Activated CD8-positive, alpha-beta T cell treated with anti-CD3 and anti-CD28 coated beads for 36 hours (primary cell): ENCODE data around the gene MEMO1. TPM values are rescaled to one million over a fixed set of nuclear protein-coding genes. Genes with fewer than 3 reads are reported as not detected.
A peak's percentile ranks its signal among the peaks of the same experiment; 100 is the strongest.

Experiments
- ATAC-seq: fragments of 200-7000 bp; cut with Tn5 transposase; one replicate; pipeline ENCODE4 v1.10.0; 2021; ENCODE audit warnings: mild to moderate bottlenecking, moderate library complexity
- CTCF ChIA-PET: fragments of 350-600 bp; sonication (Branson Sonifier 250); formaldehyde crosslinking; loops from one replicate; lab custom pipeline; 2021; ENCODE audit warnings: antibody characterized with exemption; lab: Charles Lee
- POLR2A ChIA-PET: fragments of 350-600 bp; sonication (Branson Sonifier 250); formaldehyde crosslinking; loops from one replicate; lab custom pipeline; 2021; ENCODE audit warnings: antibody characterized with exemption; lab: Charles Lee
- DNase-seq: peaks from one replicate; pipeline ENCODE4 v3.0.0-alpha.2; 2020
- H3K27ac Mint-ChIP-seq: one replicate; pipeline ENCODE4 v1.8.0; 2021; ENCODE audit warnings: mild to moderate bottlenecking, mixed read lengths
- H3K27me3 Mint-ChIP-seq: one replicate; pipeline ENCODE4 v1.8.0; 2021; ENCODE audit warnings: mixed read lengths
- H3K36me3 Mint-ChIP-seq: one replicate; pipeline ENCODE4 v1.8.0; 2021; ENCODE audit warnings: low read depth, mixed read lengths
- H3K4me1 Mint-ChIP-seq: one replicate; pipeline ENCODE4 v1.8.0; 2021; ENCODE audit warnings: low read depth, mixed read lengths
- H3K4me3 Mint-ChIP-seq: one replicate; pipeline ENCODE4 v1.8.0; 2021; ENCODE audit warnings: mild to moderate bottlenecking, moderate library complexity, mixed read lengths
- H3K9me3 Mint-ChIP-seq: one replicate; pipeline ENCODE4 v1.8.0; 2021; ENCODE audit warnings: mixed read lengths
- CTCF ChIP-seq: fragments of 200-600 bp; IDR thresholded peaks from one replicate; pipeline ENCODE4 v1.8.0; 2022; ENCODE audit warnings: antibody characterized with exemption, mild to moderate bottlenecking
- intact Hi-C: fragments of 100-400 bp; cut with micrococcal nuclease; formaldehyde crosslinking; loops from one replicate; pipeline ENCODE4 v1.10.0; 2022
- total RNA-seq, 2 experiments: library from RNA; stranded (reverse); gene quantifications; one replicate each; pipeline ENCODE4 v1.2.3, GENCODE V29; 2021

MEMO1 gene
- total RNA-seq, 2 experiments from 2014 or later = 46.5 to 46.9 TPM

DNA sequence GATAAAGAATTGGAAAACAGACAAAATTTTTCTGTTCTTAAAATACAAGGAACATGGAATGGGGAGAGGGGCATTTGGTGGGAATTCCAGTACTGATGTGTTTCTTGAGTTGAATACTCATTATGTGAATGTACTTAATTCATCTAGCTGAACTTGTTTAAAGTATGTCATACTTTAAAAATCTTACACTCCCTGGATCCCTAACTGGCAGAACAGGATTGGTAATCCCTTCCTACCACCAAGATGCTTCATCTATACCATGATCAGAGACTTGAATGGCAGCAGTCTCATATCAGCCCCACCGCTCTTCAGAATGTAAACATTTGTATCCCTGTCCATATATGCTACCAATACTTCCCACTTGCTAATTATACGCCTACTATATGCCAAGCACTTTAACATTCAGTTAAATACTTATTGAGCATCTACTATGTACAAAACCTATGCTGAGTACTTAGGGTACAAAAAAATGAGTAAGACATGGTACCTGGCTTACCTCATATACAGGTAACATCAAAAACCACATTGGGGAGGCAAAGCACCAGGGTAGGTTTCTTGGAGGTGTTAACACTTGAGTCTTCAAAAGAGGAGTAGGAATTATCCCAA, 5.3 kb downstream of the MEMO1 start:
- intact Hi-C loops = loop anchor here (5.0 kb wide), 1 partner anchor 53 kb away; no protein-coding TSS in a partner anchor
- H3K36me3 Mint-ChIP-seq = peaks cover 33% of the 10 kb centered on the region
- ChIA-PET POLR2A (no interaction called here), CTCF (no interaction called here)
- H3K4me1 Mint-ChIP-seq = peaks cover 46% of the 10 kb centered on the region
- H3K4me3 Mint-ChIP-seq = no peak overlapping the region
- H3K27ac Mint-ChIP-seq = no peak overlapping the region
- ATAC-seq (no peak), DNase-seq (no peak)
- no peak for TF ChIP-seq CTCF
- H3K9me3 Mint-ChIP-seq = no peaks in the 10 kb centered on the region
- no peaks in the 10 kb centered on the region for H3K27me3 Mint-ChIP-seq

GRCh38 chr2:32003791-32004190, 7.0 kb downstream of the MEMO1 start:
- Mint-ChIP-seq H3K4me1 (peaks cover 54% of the 10 kb centered on the region), H3K27me3 (no peaks in the 10 kb centered on the region), H3K9me3 (no peaks in the 10 kb centered on the region), H3K27ac (no peak overlapping the region), H3K4me3 (no peak overlapping the region), H3K36me3 (peaks cover 34% of the 10 kb centered on the region)
- ChIA-PET POLR2A (interaction anchor here (0.7 to 0.9 kb wide), 2 partner anchors 28 to 163 kb away, joined by 3 read pairs; no protein-coding TSS in a partner anchor), CTCF (interaction anchor here (1.1 kb wide), 1 partner anchor 19 kb away, joined by 3 read pairs; no protein-coding TSS in a partner anchor)
- no peak for DNase-seq
- intact Hi-C loops = no loop called here
- ATAC-seq = no peak
- no peak for TF ChIP-seq CTCF

DNA sequence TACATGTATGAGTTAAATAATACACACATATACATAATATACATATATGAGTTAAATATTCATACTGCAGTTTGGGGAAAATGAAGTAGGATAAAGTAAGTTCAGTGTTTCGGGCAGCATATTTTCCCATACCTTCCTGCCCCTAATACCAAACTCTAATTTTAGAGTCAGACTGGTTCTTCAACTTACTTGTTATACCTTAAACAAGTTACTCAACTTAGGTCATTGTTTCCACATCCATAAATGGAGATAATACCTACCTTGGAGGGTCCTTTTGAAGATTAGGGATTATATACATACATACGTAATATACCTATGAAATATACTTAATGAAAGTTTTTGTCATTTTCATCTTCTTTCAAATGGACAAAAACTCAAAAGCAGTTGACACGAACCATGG, 8.4 kb downstream of the MEMO1 start:
- intact Hi-C loops = no loop called here
- Mint-ChIP-seq H3K4me1 (peaks cover 51% of the 10 kb centered on the region), H3K9me3 (no peaks in the 10 kb centered on the region), H3K27me3 (no peaks in the 10 kb centered on the region), H3K36me3 (peaks cover 24% of the 10 kb centered on the region), H3K27ac (no peak overlapping the region), H3K4me3 (no peak overlapping the region)
- ATAC-seq = no peak
- no peak for DNase-seq
- no peak for TF ChIP-seq CTCF
- ChIA-PET CTCF (no interaction called here), POLR2A (no interaction called here)

DNA sequence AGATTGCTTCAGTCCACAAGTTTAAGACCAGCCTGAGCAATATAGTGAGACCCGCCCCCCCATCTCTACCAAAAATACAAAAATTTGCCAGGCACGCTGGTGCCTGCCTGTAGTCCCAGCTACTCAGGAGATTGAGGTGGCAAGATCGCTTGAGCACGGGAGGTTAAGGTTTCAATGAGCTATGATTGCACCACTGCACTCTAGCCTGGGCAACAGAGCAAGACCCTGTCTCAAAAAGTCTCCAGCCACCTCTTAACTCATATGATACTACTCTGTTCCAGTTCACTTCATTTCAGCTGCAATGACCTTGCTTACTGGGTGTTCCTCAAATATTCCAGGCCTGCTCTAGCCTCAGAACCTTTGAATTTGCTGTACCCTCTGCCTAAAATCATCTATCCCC, 11.4 kb downstream of the MEMO1 start:
- intact Hi-C loops = no loop called here
- Mint-ChIP-seq H3K4me1 (peaks cover 45% of the 10 kb centered on the region), H3K9me3 (no peaks in the 10 kb centered on the region), H3K27ac (no peak overlapping the region), H3K36me3 (peaks cover 9% of the 10 kb centered on the region), H3K27me3 (no peaks in the 10 kb centered on the region), H3K4me3 (no peak overlapping the region)
- POLR2A ChIA-PET = interaction anchor here (0.5 to 1.1 kb wide), 2 partner anchors 9 to 12 kb away, joined by 3 read pairs; no protein-coding TSS in a partner anchor
- DNase-seq (no peak), ATAC-seq (no peak)
- no peak for TF ChIP-seq CTCF
- CTCF ChIA-PET = interaction anchor here (1.1 kb wide), 1 partner anchor 9 kb away, joined by 3 read pairs; no protein-coding TSS in a partner anchor

DNA sequence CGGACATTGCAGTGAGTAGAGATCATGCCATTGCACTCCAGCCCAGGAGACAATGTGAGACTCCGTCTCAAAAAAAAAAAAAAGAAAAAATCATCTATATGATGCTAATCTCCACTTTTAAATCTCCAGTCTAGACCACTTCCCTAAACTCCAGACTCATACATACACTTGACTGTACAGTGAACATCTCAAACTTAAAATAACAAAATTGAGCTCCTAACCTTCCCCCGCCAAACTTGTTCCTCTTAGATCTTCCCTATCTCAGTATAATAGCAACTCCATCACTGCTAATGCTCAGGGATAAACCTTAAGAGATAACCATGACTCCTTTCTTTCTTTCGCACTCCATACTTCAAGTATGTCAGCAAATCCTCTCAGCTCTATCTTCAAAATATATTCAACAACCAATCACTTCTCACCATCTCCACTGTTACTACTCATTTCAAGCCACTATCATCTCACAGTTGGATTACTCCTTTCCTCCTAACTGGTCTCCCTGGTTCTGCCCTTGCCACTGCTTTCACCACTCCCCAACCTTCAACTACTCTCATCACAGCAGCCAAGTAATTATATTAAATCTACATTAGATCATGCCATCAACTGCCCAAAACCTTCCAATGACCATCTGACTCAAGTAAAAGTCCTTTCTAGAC, 12.0 kb downstream of the MEMO1 start:
- Mint-ChIP-seq H3K4me3 (no peak overlapping the region), H3K9me3 (no peaks in the 10 kb centered on the region), H3K27ac (peak overlapping the region; percentile 11)

More for the DNA sequence above, 12.0 kb downstream of the MEMO1 start:
- no peak for TF ChIP-seq CTCF
- Mint-ChIP-seq H3K4me1 (peaks cover 40% of the 10 kb centered on the region), H3K36me3 (peaks cover 8% of the 10 kb centered on the region), H3K27me3 (no peaks in the 10 kb centered on the region)
- ChIA-PET POLR2A (interaction anchor here (0.5 to 2.0 kb wide), 5 partner anchors 8 to 26 kb away, joined by 3 to 7 read pairs (median 3); no protein-coding TSS in a partner anchor), CTCF (interaction anchor here (1.1 kb wide), 1 partner anchor 10 kb away, joined by 3 read pairs; no protein-coding TSS in a partner anchor)
- ATAC-seq (peak; percentile 51), DNase-seq (no peak)
- intact Hi-C loops = no loop called here
